Endothelial cell of umbilical vein (primary cell): ENCODE data around the gene HTRA2. TPM values are rescaled to one million over a fixed set of nuclear protein-coding genes. Genes with fewer than 3 reads are reported as not detected.

Experiments used
- BruUV-seq: library from RNA; stranded (reverse); fragments of 400-500 nt; replicated peaks from 2 replicates; lab custom pipeline; 2021; lab: Mats Ljungman, UMichigan
- CTCF ChIA-PET: fragments of 300-600, 350-600 bp; sonication (Branson Sonifier 250); formaldehyde crosslinking; loops from one replicate; lab custom pipeline; 2021; ENCODE audit warnings: antibody characterized with exemption, inconsistent platforms; lab: Charles Lee
- POLR2A ChIA-PET: fragments of 300-600, 350-600 bp; sonication (Branson Sonifier 250); formaldehyde crosslinking; loops from one replicate; lab custom pipeline; 2021; ENCODE audit warnings: antibody characterized with exemption, inconsistent platforms; lab: Charles Lee
- DNase-seq: peaks from one replicate; pipeline ENCODE4 v3.0.0-alpha.2; 2011; ENCODE audit warnings: low read depth, low spot score
- FAIRE-seq: peaks from 2 replicates; lab custom pipeline; 2011; peaks lifted over from hg19 to GRCh38; lab: Jason Lieb, UNC
- H2AFZ ChIP-seq: 2 replicates; pipeline ENCODE4 v1.6.0; 2012; ENCODE audit warnings: low read depth, low read length, control low read depth, inconsistent platforms
- H3K27ac ChIP-seq: 2 replicates; pipeline ENCODE4 v1.5.1; 2011; ENCODE audit warnings: low read depth, mild to moderate bottlenecking, control low read depth, low read length, moderate library complexity; ENCODE audit not compliant: insufficient read depth
- H3K27me3 ChIP-seq, 2 experiments: 2 replicates each; pipeline versions ENCODE4 v1.6.0 to v1.6.1; 2011; ENCODE audit warnings: low read length in 2 of 2, mixed read lengths in 1 of 2; ENCODE audit not compliant: control insufficient read depth in 2 of 2, insufficient read depth in 2 of 2
- H3K36me3 ChIP-seq, 2 experiments: 2 replicates in 1 of 2; 3 replicates in 1 of 2; pipeline ENCODE4 v1.5.1; 2011; ENCODE audit warnings: low read length in 2 of 2, mild to moderate bottlenecking in 1 of 2, moderate library complexity in 1 of 2; ENCODE audit not compliant: control insufficient read depth in 2 of 2, insufficient read depth in 2 of 2; ENCODE audit errors: extremely low read depth in 1 of 2
- H3K4me1 ChIP-seq: 3 replicates; pipeline ENCODE4 v1.5.1; 2011; ENCODE audit warnings: mild to moderate bottlenecking, low read length; ENCODE audit not compliant: control insufficient read depth, insufficient read depth; ENCODE audit errors: extremely low read depth
- H3K4me2 ChIP-seq: 2 replicates; pipeline ENCODE4 v1.6.1; 2011; ENCODE audit warnings: low read length, control low read depth, mixed read lengths; ENCODE audit not compliant: insufficient read depth
- H3K4me3 ChIP-seq, 3 experiments: fragments of 200-600 bp in 1 of 3; sonication (generic), shearing (Covaris generic) in 1 of 3; replicated peaks in 1 of 3; 2 replicates each; pipeline ENCODE4 v1.5.1; 2011 to 2016; ENCODE audit warnings: control low read depth in 3 of 3, low read length in 3 of 3, mild to moderate bottlenecking in 2 of 3, inconsistent platforms in 1 of 3, low read depth in 1 of 3, moderate library complexity in 1 of 3; ENCODE audit not compliant: insufficient read depth in 1 of 3
- H3K79me2 ChIP-seq: 2 replicates; pipeline ENCODE4 v1.6.0; 2012; ENCODE audit warnings: low read length, inconsistent platforms; ENCODE audit not compliant: control insufficient read depth, insufficient read depth
- H3K9ac ChIP-seq: replicated peaks from 2 replicates; pipeline ENCODE3; 2011; ENCODE audit warnings: low read length, control low read depth; ENCODE audit not compliant: insufficient read depth; ENCODE audit errors: extremely low read depth
- H3K9me1 ChIP-seq: replicated peaks from 3 replicates; pipeline ENCODE4 v1.6.0; 2011; ENCODE audit warnings: mild to moderate bottlenecking, low read length; ENCODE audit not compliant: control insufficient read depth, insufficient read depth; ENCODE audit errors: extremely low read depth
- H3K9me3 ChIP-seq: replicated peaks from 2 replicates; pipeline ENCODE4 v1.5.1; 2012; ENCODE audit warnings: low read length, inconsistent platforms; ENCODE audit not compliant: control insufficient read depth, insufficient read depth
- H4K20me1 ChIP-seq: replicated peaks from 2 replicates; pipeline ENCODE3; 2011; ENCODE audit warnings: mild to moderate bottlenecking, low read length; ENCODE audit not compliant: control insufficient read depth, insufficient read depth; ENCODE audit errors: extremely low read depth
- EZH2 ChIP-seq: IDR thresholded peaks from 2 replicates; pipeline ENCODE4 v1.6.1; 2012; ENCODE audit warnings: borderline replicate concordance, low read depth, mild to moderate bottlenecking, moderate library complexity, low read length, inconsistent platforms; ENCODE audit not compliant: severe bottlenecking
- FOS ChIP-seq: IDR thresholded peaks from 2 replicates; pipeline ENCODE4 v1.6.1; 2011; ENCODE audit warnings: mild to moderate bottlenecking, low read length, moderate library complexity, borderline replicate concordance; ENCODE audit not compliant: insufficient read depth
- GATA2 ChIP-seq: IDR thresholded peaks from 2 replicates; pipeline ENCODE4 v1.7.0; 2011; ENCODE audit warnings: low read depth, mild to moderate bottlenecking, moderate library complexity, mixed read lengths, low read length; ENCODE audit not compliant: insufficient read length, insufficient read depth
- JUN ChIP-seq: IDR thresholded peaks from 2 replicates; pipeline ENCODE4 v1.6.1; 2011; ENCODE audit warnings: borderline replicate concordance, low read depth; ENCODE audit not compliant: insufficient read length, insufficient read depth
- POLR2A ChIP-seq: IDR thresholded peaks from 2 replicates; pipeline ENCODE4 v1.6.1; 2012; ENCODE audit warnings: low read depth, mild to moderate bottlenecking, control low read depth, low read length
- POLR2AphosphoS5 ChIP-seq: IDR thresholded peaks from 2 replicates; pipeline ENCODE4 v1.6.1; 2012; ENCODE audit warnings: low read depth, mild to moderate bottlenecking, control low read depth, low read length, moderate library complexity; ENCODE audit not compliant: insufficient read depth
- dilution Hi-C: fragments of 300-500 bp; cut with MboI; formaldehyde crosslinking; loops from one replicate; pipeline ENCODE4 v1.15.0; 2019; ENCODE audit warnings: low sequenced_read_pairs; ENCODE audit not compliant: extremely low pct_ligation_motif_present
- intact Hi-C: fragments of 100-400 bp; cut with micrococcal nuclease; formaldehyde crosslinking; loops from one replicate; pipeline ENCODE4 v1.10.0; 2022
- polyA plus RNA-seq, 4 experiments: library from polyadenylated mRNA; depleted of rRNA in 3 of 4; stranded (reverse) in 3 of 4; unstranded in 1 of 4; fragments of >200 nt; gene quantifications; 2 replicates each; pipeline versions ENCODE4 v1.2.1 to v1.2.3, GENCODE V29; 2011 to 2012; ENCODE audit warnings: missing spikeins in 1 of 4
- total RNA-seq: library from RNA; stranded (reverse); gene quantifications from 2 replicates; pipeline ENCODE4 v1.2.3, GENCODE V29; 2021
- TF ChIP-seq, protein P1 (sequence below): IDR thresholded peaks from 2 replicates; pipeline ENCODE4 v1.6.1; 2011; ENCODE audit not compliant: insufficient read depth, insufficient read length
- TF ChIP-seq, protein P2 (sequence below), 2 donors: IDR thresholded peaks; 1 replicate in 1 of 2; 2 replicates in 1 of 2; pipeline ENCODE4 v1.5.1; 2011; ENCODE audit warnings: low read length in 2 of 2, mild to moderate bottlenecking in 2 of 2, moderate library complexity in 2 of 2, control low read depth in 1 of 2, inconsistent platforms in 1 of 2, low read depth in 1 of 2; ENCODE audit not compliant: insufficient read depth in 1 of 2; ENCODE audit errors: extremely low read depth in 1 of 2

HTRA2 gene
- total and polyA plus RNA-seq, 2 donors (not counting 3 experiments of a cell fraction or from before 2014, with no cell fraction given) = 34.3 to 54.1 TPM

DNA sequence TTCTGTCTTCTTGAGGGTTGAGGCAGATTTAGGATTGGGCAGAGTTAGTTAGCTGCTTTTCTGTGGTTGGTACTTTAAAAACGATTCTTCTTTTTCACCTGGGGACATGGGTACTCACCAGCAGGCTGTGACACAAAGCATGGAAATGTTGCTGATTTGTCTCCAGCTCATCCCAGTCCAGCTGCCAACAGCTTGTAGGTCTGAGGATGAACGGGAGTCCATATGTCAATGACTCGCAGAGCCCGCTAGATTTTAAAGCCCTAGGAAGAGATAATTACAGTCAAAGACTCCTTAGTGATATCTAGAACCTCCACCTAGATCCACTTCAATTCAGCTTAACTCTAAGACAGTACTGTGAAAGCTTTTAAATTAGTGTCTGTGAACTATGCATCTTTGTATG is 45.6 kb downstream of the HTRA2 start:
- no peak overlapping the region for H3K27ac ChIP-seq

More for the DNA sequence above, 45.6 kb downstream of the HTRA2 start:
- ChIA-PET CTCF (interaction anchor here (1.2 to 1.5 kb wide), 2 partner anchors 8 to 11 kb away, joined by 3 to 6 read pairs; no protein-coding TSS in a partner anchor), POLR2A (no interaction called here)
- Histone ChIP-seq H3K9me3 (no peaks in the 10 kb centered on the region), H3K27me3 (peaks cover 2 to 3% of the 10 kb centered on the region in 2 experiments), H3K9me1 (no peaks in the 10 kb centered on the region), H4K20me1 (no peaks in the 10 kb centered on the region), H3K36me3 (no peaks in the 10 kb centered on the region), H3K4me3 (no peak overlapping the region), H2AFZ (no peak overlapping the region), H3K79me2 (no peaks in the 10 kb centered on the region), H3K4me1 (peaks cover 7% of the 10 kb centered on the region), H3K9ac (no peak overlapping the region), H3K4me2 (no peak overlapping the region)
- dilution Hi-C loops = no loop called here
- FAIRE-seq (no peak), DNase-seq (no peak)
- no TSS peak for BruUV-seq
- intact Hi-C loops = no loop called here
- no peak for TF ChIP-seq GATA2
- TF ChIP-seq JUN = no peak
- TF ChIP-seq, protein P1, sequence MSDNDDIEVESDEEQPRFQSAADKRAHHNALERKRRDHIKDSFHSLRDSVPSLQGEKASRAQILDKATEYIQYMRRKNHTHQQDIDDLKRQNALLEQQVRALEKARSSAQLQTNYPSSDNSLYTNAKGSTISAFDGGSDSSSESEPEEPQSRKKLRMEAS = no peak
- TF ChIP-seq POLR2A = no peak
- no peak for TF ChIP-seq EZH2
- TF ChIP-seq FOS = no peak
- TF ChIP-seq, protein P2, sequence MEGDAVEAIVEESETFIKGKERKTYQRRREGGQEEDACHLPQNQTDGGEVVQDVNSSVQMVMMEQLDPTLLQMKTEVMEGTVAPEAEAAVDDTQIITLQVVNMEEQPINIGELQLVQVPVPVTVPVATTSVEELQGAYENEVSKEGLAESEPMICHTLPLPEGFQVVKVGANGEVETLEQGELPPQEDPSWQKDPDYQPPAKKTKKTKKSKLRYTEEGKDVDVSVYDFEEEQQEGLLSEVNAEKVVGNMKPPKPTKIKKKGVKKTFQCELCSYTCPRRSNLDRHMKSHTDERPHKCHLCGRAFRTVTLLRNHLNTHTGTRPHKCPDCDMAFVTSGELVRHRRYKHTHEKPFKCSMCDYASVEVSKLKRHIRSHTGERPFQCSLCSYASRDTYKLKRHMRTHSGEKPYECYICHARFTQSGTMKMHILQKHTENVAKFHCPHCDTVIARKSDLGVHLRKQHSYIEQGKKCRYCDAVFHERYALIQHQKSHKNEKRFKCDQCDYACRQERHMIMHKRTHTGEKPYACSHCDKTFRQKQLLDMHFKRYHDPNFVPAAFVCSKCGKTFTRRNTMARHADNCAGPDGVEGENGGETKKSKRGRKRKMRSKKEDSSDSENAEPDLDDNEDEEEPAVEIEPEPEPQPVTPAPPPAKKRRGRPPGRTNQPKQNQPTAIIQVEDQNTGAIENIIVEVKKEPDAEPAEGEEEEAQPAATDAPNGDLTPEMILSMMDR (IDR thresholded peaks at IDR 0.05; ENCODE audit: extremely low read depth in 1 of 2, insufficient read depth in 1 of 2, low read depth in 1 of 2, low read length in 2 of 2) = no peak
- TF ChIP-seq POLR2AphosphoS5 = no peak
